Measurements from ENCODE around the gene NACC2.
A peak's percentile ranks its signal among the peaks of the same experiment; 100 is the strongest.

NACC2 gene

DNA sequence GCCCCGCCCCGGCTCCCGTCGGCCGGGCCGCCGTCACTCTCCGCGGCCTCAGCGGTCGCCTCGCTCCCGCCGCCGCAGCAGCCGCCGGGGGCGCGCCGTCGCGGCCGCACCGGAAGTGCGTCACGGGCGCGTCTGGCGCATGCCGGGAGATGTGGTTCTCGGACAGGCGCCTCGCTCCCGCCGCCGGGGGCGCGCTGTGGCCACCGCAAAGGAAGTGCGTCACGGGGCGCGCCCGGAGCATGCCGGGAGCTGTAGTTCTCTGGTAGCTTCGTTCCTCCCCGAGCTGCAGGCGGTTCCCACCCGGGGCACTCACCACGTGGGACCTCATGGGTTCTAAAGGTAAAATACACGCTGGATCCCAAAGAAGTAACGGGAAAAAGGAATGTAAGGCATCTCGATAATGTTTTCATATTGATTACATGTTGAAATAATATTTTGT is 133.8 kb downstream of the NACC2 start, which contains the start of gene UBAC1:
Gene UBAC1, minus strand, starts transcription at position 97 of the 439 bp plus-strand sequence. CDS start 211 bp downstream, outside the sequence.
- Histone ChIP-seq H3K4me3 (ENCODE audit: low read length) (peak within 1 kb of the TSS; percentile 94), H3K9me2 (replicated peaks; ENCODE audit: insufficient read depth, low read length) (no peaks in the 10 kb centered on the region), H3K9ac (ENCODE audit: low read length) (peak within 1 kb of the TSS; percentile 88), H3K36me3 (replicated peaks; ENCODE audit: insufficient read depth, low read length) (no peaks in the 10 kb centered on the region), H3K27ac (ENCODE audit: low read length) (peak within 1 kb of the TSS; percentile 43; the same call in 1 of the 2 replicates), H2AFZ (ENCODE audit: low read length) (peak within 1 kb of the TSS; percentile 81), H3K27me3 (replicated peaks; ENCODE audit: insufficient read depth, low read length) (peaks cover 45% of the 10 kb centered on the region), H3K4me1 (ENCODE audit: low read length) (0 out of 2 replicates have a peak, but pooled peaks cover 7% of the 10 kb centered on the region), H3K9me3 (replicated peaks; ENCODE audit: insufficient read depth, low read length) (no peaks in the 10 kb centered on the region), H3K79me2 (ENCODE audit: low read length) (peaks cover 46% of the 10 kb centered on the region), H3K4me2 (ENCODE audit: low read depth, low read length) (peak within 1 kb of the TSS; percentile 94), H4K20me1 (ENCODE audit: insufficient read depth, low read length) (peaks cover 3% of the 10 kb centered on the region; the same call in 1 of the 2 replicates), H3F3A (ENCODE audit: insufficient read depth, low read length) (no peaks in the 10 kb centered on the region)
- TF ChIP-seq EZH2phosphoT487 (IDR thresholded peaks at IDR 0.05; ENCODE audit: low read length): no peak
- TF ChIP-seq, protein P1, sequence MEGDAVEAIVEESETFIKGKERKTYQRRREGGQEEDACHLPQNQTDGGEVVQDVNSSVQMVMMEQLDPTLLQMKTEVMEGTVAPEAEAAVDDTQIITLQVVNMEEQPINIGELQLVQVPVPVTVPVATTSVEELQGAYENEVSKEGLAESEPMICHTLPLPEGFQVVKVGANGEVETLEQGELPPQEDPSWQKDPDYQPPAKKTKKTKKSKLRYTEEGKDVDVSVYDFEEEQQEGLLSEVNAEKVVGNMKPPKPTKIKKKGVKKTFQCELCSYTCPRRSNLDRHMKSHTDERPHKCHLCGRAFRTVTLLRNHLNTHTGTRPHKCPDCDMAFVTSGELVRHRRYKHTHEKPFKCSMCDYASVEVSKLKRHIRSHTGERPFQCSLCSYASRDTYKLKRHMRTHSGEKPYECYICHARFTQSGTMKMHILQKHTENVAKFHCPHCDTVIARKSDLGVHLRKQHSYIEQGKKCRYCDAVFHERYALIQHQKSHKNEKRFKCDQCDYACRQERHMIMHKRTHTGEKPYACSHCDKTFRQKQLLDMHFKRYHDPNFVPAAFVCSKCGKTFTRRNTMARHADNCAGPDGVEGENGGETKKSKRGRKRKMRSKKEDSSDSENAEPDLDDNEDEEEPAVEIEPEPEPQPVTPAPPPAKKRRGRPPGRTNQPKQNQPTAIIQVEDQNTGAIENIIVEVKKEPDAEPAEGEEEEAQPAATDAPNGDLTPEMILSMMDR (IDR thresholded peaks at IDR 0.05; ENCODE audit: low read length): no peak
- no peak for TF ChIP-seq EZH2 (optimal IDR thresholded peaks at IDR 0.05; ENCODE audit: low read depth, low read length)
- DNase-seq: peak; percentile 96

DNA sequence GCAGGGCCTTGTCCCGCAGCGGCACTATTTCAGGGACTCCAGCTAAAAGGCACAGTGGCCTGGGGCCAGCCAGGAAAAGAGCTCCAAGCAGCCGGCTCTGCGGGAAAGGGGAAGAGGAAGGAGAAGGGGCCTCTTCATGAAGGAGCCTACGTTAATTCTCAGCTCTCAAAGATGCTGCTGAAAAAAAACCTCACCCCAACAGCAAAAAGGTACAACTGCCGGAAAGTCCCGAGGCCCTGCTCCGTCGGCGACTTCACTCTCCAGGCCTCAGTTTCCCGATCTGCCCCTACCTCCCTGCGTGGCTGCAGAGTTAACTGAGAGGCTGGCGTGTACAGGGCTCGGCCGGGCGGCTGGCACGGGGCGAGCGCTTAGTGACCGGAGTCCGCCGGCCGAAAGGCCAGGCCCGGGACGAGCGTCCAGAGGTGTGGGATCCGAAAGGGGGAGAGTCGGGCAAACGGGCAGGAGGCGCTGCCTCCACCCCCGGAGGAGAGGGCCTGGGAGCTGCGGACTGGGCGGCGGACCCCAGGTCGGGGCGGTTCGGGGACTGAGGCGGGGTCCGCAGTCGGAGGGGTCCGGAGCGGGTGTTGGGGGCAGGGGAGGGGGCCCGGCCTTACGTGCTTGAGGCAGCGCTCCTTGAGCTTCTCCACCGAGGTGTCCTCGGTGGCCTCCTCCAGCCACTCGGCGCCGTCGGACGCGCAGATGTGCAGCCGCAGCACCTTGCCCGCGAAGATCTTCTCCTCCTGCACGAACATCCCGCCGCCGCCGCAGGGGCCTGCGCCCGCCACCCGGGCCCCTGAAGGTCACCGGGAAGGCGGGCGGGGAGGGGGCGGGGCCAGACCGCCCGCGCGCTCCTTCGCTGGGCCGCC is 134.4 kb downstream of the NACC2 start:
- peak; percentile 11 for DNase-seq
- Histone ChIP-seq H3K4me3 (ENCODE audit: low read length) (peak overlapping the region; percentile 94), H3K9me2 (replicated peaks; ENCODE audit: insufficient read depth, low read length) (no peaks in the 10 kb centered on the region), H2AFZ (ENCODE audit: low read length) (peak overlapping the region; percentile 81), H3K4me1 (ENCODE audit: low read length) (0 out of 2 replicates have a peak, but pooled peaks cover 7% of the 10 kb centered on the region), H3K27me3 (replicated peaks; ENCODE audit: insufficient read depth, low read length) (peaks cover 40% of the 10 kb centered on the region), H3K79me2 (ENCODE audit: low read length) (peaks cover 53% of the 10 kb centered on the region), H3K9me3 (replicated peaks; ENCODE audit: insufficient read depth, low read length) (no peaks in the 10 kb centered on the region), H3K4me2 (ENCODE audit: low read depth, low read length) (peak overlapping the region; percentile 94), H3K9ac (ENCODE audit: low read length) (peak overlapping the region; percentile 88), H4K20me1 (ENCODE audit: insufficient read depth, low read length) (peaks cover 9% of the 10 kb centered on the region; the same call in 1 of the 2 replicates), H3K27ac (ENCODE audit: low read length) (peak overlapping the region; percentile 43; the same call in 1 of the 2 replicates), H3K36me3 (replicated peaks; ENCODE audit: insufficient read depth, low read length) (no peaks in the 10 kb centered on the region), H3F3A (ENCODE audit: insufficient read depth, low read length) (no peaks in the 10 kb centered on the region)
- TF ChIP-seq EZH2 (optimal IDR thresholded peaks at IDR 0.05; ENCODE audit: low read depth, low read length) (no peak), EZH2phosphoT487 (IDR thresholded peaks at IDR 0.05; ENCODE audit: low read length) (no peak)
- TF ChIP-seq, protein P1 (IDR thresholded peaks at IDR 0.05; ENCODE audit: low read length): no peak

DNA sequence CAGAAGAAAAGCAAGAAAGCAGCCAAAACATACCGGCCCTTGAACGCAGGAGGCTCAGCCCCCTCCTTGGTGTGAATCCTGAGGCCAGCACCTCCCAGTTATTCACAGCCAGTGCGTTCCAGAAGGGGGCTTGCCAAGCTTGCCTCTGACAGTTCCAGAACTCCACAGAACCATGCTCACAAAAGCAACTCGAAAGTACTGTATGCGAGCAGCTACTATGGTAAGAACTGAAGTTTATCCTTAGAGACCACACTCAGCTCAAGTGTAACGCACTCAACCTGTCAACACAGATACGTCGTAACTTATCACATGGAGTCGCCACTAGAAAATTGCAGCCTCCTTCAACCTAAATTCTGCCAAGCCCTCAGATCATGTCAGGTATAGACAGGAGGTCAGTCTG is 135.3 kb downstream of the NACC2 start:
- no peak for TF ChIP-seq EZH2phosphoT487 (IDR thresholded peaks at IDR 0.05; ENCODE audit: low read length)
- TF ChIP-seq, protein P1 (IDR thresholded peaks at IDR 0.05; ENCODE audit: low read length): no peak
- no peak for TF ChIP-seq EZH2 (optimal IDR thresholded peaks at IDR 0.05; ENCODE audit: low read depth, low read length)
- Histone ChIP-seq H3K36me3 (replicated peaks; ENCODE audit: insufficient read depth, low read length) (no peaks in the 10 kb centered on the region), H3K79me2 (ENCODE audit: low read length) (peaks cover 61% of the 10 kb centered on the region), H3K4me1 (ENCODE audit: low read length) (0 out of 2 replicates have a peak, but pooled peaks cover 7% of the 10 kb centered on the region), H3K27ac (ENCODE audit: low read length) (no peak overlapping the region), H3F3A (ENCODE audit: insufficient read depth, low read length) (no peaks in the 10 kb centered on the region), H2AFZ (ENCODE audit: low read length) (no peak overlapping the region), H3K9me2 (replicated peaks; ENCODE audit: insufficient read depth, low read length) (no peaks in the 10 kb centered on the region), H4K20me1 (ENCODE audit: insufficient read depth, low read length) (peaks cover 10% of the 10 kb centered on the region; the same call in 1 of the 2 replicates), H3K4me3 (ENCODE audit: low read length) (peak overlapping the region; percentile 94), H3K4me2 (ENCODE audit: low read depth, low read length) (peak overlapping the region; percentile 94), H3K27me3 (replicated peaks; ENCODE audit: insufficient read depth, low read length) (peaks cover 32% of the 10 kb centered on the region), H3K9me3 (replicated peaks; ENCODE audit: insufficient read depth, low read length) (no peaks in the 10 kb centered on the region), H3K9ac (ENCODE audit: low read length) (peak overlapping the region; percentile 88; the same call in 1 of the 2 replicates)
- DNase-seq: no peak

All from MM.1S (cell line).